NCI-H345 treated with DMSO at 0.1 percent for 48 hours (cell line): ENCODE measurements around the gene REEP2.

Experiments
- DNase-seq: peaks from one replicate; lab custom pipeline; 2025; ENCODE audit not compliant: unreplicated experiment; lab: John Stamatoyannopoulos, UW

REEP2 gene

GRCh38 chr5:138448481-138449398 lies 9.9 kb downstream of the REEP2 start:
- DNase-seq, result peak; percentile 96

- peak; percentile 78 for DNase-seq
These were observed 10.8 kb downstream of the REEP2 start for GRCh38 chr5:138449501-138450239.

GRCh38 chr5:138450971-138451370 lies 12.1 kb downstream of the REEP2 start:
- no peak for DNase-seq

- DNase-seq, result no peak
These were observed 13.9 kb downstream of the REEP2 start for GRCh38 chr5:138452720-138453119.

GRCh38 chr5:138453590-138453989 lies 14.7 kb downstream of the REEP2 start:
- no peak for DNase-seq

GRCh38 chr5:138454121-138454520 lies 15.3 kb downstream of the REEP2 start:
- no peak for DNase-seq

GRCh38 chr5:138455232-138455930 lies 16.5 kb downstream of the REEP2 start:
- no peak for DNase-seq

- no peak for DNase-seq
These were observed 18.8 kb downstream of the REEP2 start for GRCh38 chr5:138457531-138458275.

GRCh38 chr5:138458384-138458783 lies 19.5 kb downstream of the REEP2 start:
- DNase-seq, result no peak

- DNase-seq, result no peak
These were observed 20.0 kb downstream of the REEP2 start for GRCh38 chr5:138458856-138459255.

GRCh38 chr5:138459311-138459933 lies 20.6 kb downstream of the REEP2 start:
- no peak for DNase-seq

- DNase-seq, result no peak
These were observed 21.3 kb downstream of the REEP2 start for GRCh38 chr5:138460032-138460693.

- DNase-seq, result no peak
These were observed 22.7 kb downstream of the REEP2 start for GRCh38 chr5:138461343-138462125.

GRCh38 chr5:138463419-138464007 lies 24.7 kb downstream of the REEP2 start:
- no peak for DNase-seq

GRCh38 chr5:138464008-138464387 lies 25.1 kb downstream of the REEP2 start:
- DNase-seq, result peak; percentile 90

- peak; percentile 95 for DNase-seq
These were observed 25.8 kb downstream of the REEP2 start for GRCh38 chr5:138464388-138465260.

- peak; percentile 90 for DNase-seq
These were observed 26.6 kb downstream of the REEP2 start, which contains the start of gene EGR1 for GRCh38 chr5:138465261-138466124. Gene EGR1, plus strand, starts transcription at chr5:138465479. Its CDS starts 283 bp downstream, at chr5:138465762.
